HEK293 (cell line): ENCODE measurements around the gene CDH24.

Experiments used
- CTCF ChIA-PET: fragments of 350-600 bp; formaldehyde crosslinking; extraction: SDS; loops from one replicate; lab custom pipeline; 2021; ENCODE audit warnings: antibody characterized with exemption; lab: Yijun Ruan, JAX
- POLR2A ChIA-PET: fragments of 300-600 bp; formaldehyde crosslinking; extraction: SDS; loops from one replicate; lab custom pipeline; 2020; ENCODE audit warnings: antibody characterized with exemption, inconsistent platforms; lab: Yijun Ruan, JAX
- H3K27ac ChIP-seq: fragments of 200-500 bp; sonication (Bioruptor generic); 2 replicates; pipeline ENCODE4 v1.5.1; 2014; ENCODE audit warnings: low read depth, low read length, control low read depth, inconsistent platforms; ENCODE audit errors: extremely low read depth
- H3K36me3 ChIP-seq, 2 experiments: fragments of 200-500 bp in 1 of 2; sonication (Bioruptor generic) in 1 of 2; 1 replicate in 1 of 2; 2 replicates in 1 of 2; pipeline ENCODE4 v1.5.1; 2014 to 2017; ENCODE audit warnings: inconsistent platforms in 2 of 2, low read length in 2 of 2; ENCODE audit not compliant: control insufficient read depth in 2 of 2, insufficient read depth in 1 of 2
- H3K4me1 ChIP-seq: fragments of 200-500 bp; sonication (Bioruptor generic); 2 replicates; pipeline ENCODE4 v1.5.1; 2014; ENCODE audit warnings: mild to moderate bottlenecking, low read length, inconsistent platforms; ENCODE audit not compliant: control insufficient read depth, insufficient read depth
- H3K4me3 ChIP-seq: 2 replicates; pipeline ENCODE4 v1.5.1; 2011; ENCODE audit warnings: low read depth, mild to moderate bottlenecking, control low read depth, low read length, moderate library complexity
- H3K9me3 ChIP-seq: fragments of 200-500 bp; sonication (Bioruptor generic); 2 replicates; pipeline ENCODE4 v1.5.1; 2014; ENCODE audit warnings: low read depth, low read length, inconsistent platforms; ENCODE audit not compliant: control insufficient read depth, insufficient read depth
- ATF2 ChIP-seq: fragments of 450-650 bp; formaldehyde crosslinking; IDR thresholded peaks from 2 replicates; pipeline ENCODE4 v1.5.1; 2016; ENCODE audit warnings: missing biosample characterization, missing genetic modification characterization, low read depth
- FEZF1 ChIP-seq: fragments of 450-650 bp; formaldehyde crosslinking; IDR thresholded peaks from 2 replicates; pipeline ENCODE4 v1.5.1; 2016; ENCODE audit warnings: missing biosample characterization, missing genetic modification characterization
- KLF16 ChIP-seq: fragments of 450-650 bp; formaldehyde crosslinking; IDR thresholded peaks from 2 replicates; pipeline ENCODE4 v1.5.1; 2017; ENCODE audit warnings: missing biosample characterization, missing genetic modification characterization
- MYNN ChIP-seq: fragments of 450-650 bp; formaldehyde crosslinking; IDR thresholded peaks from 2 replicates; pipeline ENCODE4 v1.5.1; 2016; ENCODE audit warnings: missing biosample characterization, missing genetic modification characterization, borderline replicate concordance
- MZF1 ChIP-seq: fragments of 450-650 bp; formaldehyde crosslinking; IDR thresholded peaks from 2 replicates; pipeline ENCODE4 v1.5.1; 2017; ENCODE audit warnings: missing biosample characterization, missing genetic modification characterization, borderline replicate concordance
- SCRT2 ChIP-seq: fragments of 450-650 bp; formaldehyde crosslinking; IDR thresholded peaks from 2 replicates; pipeline ENCODE4 v1.5.1; 2016; ENCODE audit warnings: missing biosample characterization, missing genetic modification characterization
- SP2 ChIP-seq: fragments of 450-650 bp; formaldehyde crosslinking; IDR thresholded peaks from 2 replicates; pipeline ENCODE4 v1.5.1; 2016; ENCODE audit warnings: missing biosample characterization, missing genetic modification characterization
- ZBTB20 ChIP-seq: fragments of 450-650 bp; formaldehyde crosslinking; IDR thresholded peaks from 2 replicates; pipeline ENCODE4 v1.5.1; 2016; ENCODE audit warnings: missing biosample characterization, missing genetic modification characterization
- ZBTB48 ChIP-seq: fragments of 450-650 bp; formaldehyde crosslinking; IDR thresholded peaks from 2 replicates; pipeline ENCODE4 v1.5.1; 2016; ENCODE audit warnings: missing biosample characterization, missing genetic modification characterization
- ZIC2 ChIP-seq: fragments of 450-650 bp; formaldehyde crosslinking; IDR thresholded peaks from 2 replicates; pipeline ENCODE4 v1.5.1; 2016; ENCODE audit warnings: missing biosample characterization, missing genetic modification characterization
- ZNF221 ChIP-seq: fragments of 450-650 bp; formaldehyde crosslinking; IDR thresholded peaks from 2 replicates; pipeline ENCODE4 v1.5.1; 2017; ENCODE audit warnings: missing biosample characterization, missing genetic modification characterization, borderline replicate concordance
- ZNF248 ChIP-seq: fragments of 450-650 bp; formaldehyde crosslinking; IDR thresholded peaks from 2 replicates; pipeline ENCODE4 v1.5.1; 2017; ENCODE audit warnings: missing biosample characterization, missing genetic modification characterization
- ZNF302 ChIP-seq: fragments of 450-650 bp; formaldehyde crosslinking; IDR thresholded peaks from 2 replicates; pipeline ENCODE4 v1.5.1; 2016; ENCODE audit warnings: missing biosample characterization, missing genetic modification characterization, low read depth
- ZNF341 ChIP-seq: fragments of 450-650 bp; formaldehyde crosslinking; IDR thresholded peaks from 2 replicates; pipeline ENCODE4; 2016; ENCODE audit warnings: low read depth, missing biosample characterization, missing genetic modification characterization
- ZNF404 ChIP-seq: fragments of 450-650 bp; formaldehyde crosslinking; IDR thresholded peaks from 2 replicates; pipeline ENCODE4 v1.5.1; 2017; ENCODE audit warnings: missing biosample characterization, missing genetic modification characterization
- ZNF585B ChIP-seq: fragments of 450-650 bp; formaldehyde crosslinking; IDR thresholded peaks from 2 replicates; pipeline ENCODE4 v1.5.1; 2016; ENCODE audit warnings: missing biosample characterization, missing genetic modification characterization
- ZNF658 ChIP-seq: fragments of 450-650 bp; formaldehyde crosslinking; IDR thresholded peaks from 2 replicates; pipeline ENCODE4; 2016; ENCODE audit warnings: missing biosample characterization, missing genetic modification characterization
- ZNF830 ChIP-seq: fragments of 450-650 bp; IDR thresholded peaks from 2 replicates; pipeline ENCODE4 v1.5.0; 2018; ENCODE audit warnings: missing biosample characterization, missing genetic modification characterization, low read depth, mild to moderate bottlenecking, moderate library complexity
- TF ChIP-seq, protein P1 (sequence below): fragments of 450-650 bp; formaldehyde crosslinking; IDR thresholded peaks from 2 replicates; pipeline ENCODE4 v1.5.1; 2016; ENCODE audit warnings: missing biosample characterization, missing genetic modification characterization
- TF ChIP-seq, protein P2 (sequence below): fragments of 450-650 bp; formaldehyde crosslinking; IDR thresholded peaks from 2 replicates; pipeline ENCODE4 v1.5.1; 2016; ENCODE audit warnings: missing biosample characterization, missing genetic modification characterization

Gene CDH24

GRCh38 chr14:23053426-23053825 lies 3.9 kb downstream of the CDH24 start:
- Histone ChIP-seq H3K27ac (no peak overlapping the region), H3K4me3 (no peak overlapping the region), H3K36me3 (peaks cover 0 to 60% of the 10 kb centered on the region in 2 experiments; a peak in 1 of 3 replicates), H3K4me1 (peaks cover 4% of the 10 kb centered on the region; the same call in 1 of the 2 replicates), H3K9me3 (no peaks in the 10 kb centered on the region)
- ChIA-PET CTCF (interaction anchor here (0.9 to 16.2 kb wide), 3 partner anchors 24 to 81 kb away, joined by 3 to 469 read pairs (median 23); partner anchors contain the start of gene AJUBA), POLR2A (interaction anchor here (0.8 kb wide), 1 partner anchor 58 kb away, joined by 5 read pairs; no protein-coding TSS in a partner anchor)
- TF ChIP-seq, protein P1, sequence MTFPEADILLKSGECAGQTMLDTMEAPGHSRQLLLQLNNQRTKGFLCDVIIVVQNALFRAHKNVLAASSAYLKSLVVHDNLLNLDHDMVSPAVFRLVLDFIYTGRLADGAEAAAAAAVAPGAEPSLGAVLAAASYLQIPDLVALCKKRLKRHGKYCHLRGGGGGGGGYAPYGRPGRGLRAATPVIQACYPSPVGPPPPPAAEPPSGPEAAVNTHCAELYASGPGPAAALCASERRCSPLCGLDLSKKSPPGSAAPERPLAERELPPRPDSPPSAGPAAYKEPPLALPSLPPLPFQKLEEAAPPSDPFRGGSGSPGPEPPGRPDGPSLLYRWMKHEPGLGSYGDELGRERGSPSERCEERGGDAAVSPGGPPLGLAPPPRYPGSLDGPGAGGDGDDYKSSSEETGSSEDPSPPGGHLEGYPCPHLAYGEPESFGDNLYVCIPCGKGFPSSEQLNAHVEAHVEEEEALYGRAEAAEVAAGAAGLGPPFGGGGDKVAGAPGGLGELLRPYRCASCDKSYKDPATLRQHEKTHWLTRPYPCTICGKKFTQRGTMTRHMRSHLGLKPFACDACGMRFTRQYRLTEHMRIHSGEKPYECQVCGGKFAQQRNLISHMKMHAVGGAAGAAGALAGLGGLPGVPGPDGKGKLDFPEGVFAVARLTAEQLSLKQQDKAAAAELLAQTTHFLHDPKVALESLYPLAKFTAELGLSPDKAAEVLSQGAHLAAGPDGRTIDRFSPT (tag by site-specific recombination): no peak
- TF ChIP-seq ZNF302 (tag by site-specific recombination) (no peak), MZF1 (tag by site-specific recombination) (no peak), ZNF585B (tag by site-specific recombination) (no peak), ZNF830 (tag by site-specific recombination) (no peak), ZIC2 (tag by site-specific recombination) (no peak), ZNF221 (tag by site-specific recombination) (no peak), SCRT2 (tag by site-specific recombination) (no peak), FEZF1 (tag by site-specific recombination) (no peak), ZNF248 (tag by site-specific recombination) (no peak), MYNN (no peak), ZNF658 (no peak), ZNF404 (no peak), ZBTB48 (tag by site-specific recombination) (no peak)
- TF ChIP-seq, protein P2, sequence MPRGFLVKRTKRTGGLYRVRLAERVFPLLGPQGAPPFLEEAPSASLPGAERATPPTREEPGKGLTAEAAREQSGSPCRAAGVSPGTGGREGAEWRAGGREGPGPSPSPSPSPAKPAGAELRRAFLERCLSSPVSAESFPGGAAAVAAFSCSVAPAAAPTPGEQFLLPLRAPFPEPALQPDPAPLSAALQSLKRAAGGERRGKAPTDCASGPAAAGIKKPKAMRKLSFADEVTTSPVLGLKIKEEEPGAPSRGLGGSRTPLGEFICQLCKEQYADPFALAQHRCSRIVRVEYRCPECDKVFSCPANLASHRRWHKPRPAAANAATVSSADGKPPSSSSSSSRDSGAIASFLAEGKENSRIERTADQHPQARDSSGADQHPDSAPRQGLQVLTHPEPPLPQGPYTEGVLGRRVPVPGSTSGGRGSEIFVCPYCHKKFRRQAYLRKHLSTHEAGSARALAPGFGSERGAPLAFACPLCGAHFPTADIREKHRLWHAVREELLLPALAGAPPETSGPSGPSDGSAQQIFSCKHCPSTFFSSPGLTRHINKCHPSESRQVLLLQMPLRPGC (tag by site-specific recombination): no peak

DNA sequence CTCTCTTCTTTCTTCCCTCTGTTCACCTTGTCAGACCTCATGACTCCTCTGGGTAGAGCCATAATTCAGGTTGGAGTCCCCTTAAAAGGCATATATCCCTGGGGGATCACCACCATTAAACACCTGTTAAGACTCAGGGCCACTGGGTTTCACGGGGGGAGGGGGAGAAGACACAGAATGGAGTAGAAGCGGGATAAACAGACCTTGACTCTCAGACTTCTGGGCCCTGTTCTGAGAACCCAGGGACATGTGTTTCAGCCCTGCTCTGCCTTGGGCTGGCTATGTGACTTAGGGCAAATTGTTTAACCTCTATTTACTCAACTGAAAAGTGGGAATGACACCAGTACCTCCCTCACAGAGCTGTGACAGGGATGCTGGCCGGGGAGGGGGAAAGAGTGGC lies 4.6 kb downstream of the CDH24 start:
- H3K4me3 ChIP-seq: no peak overlapping the region
- POLR2A ChIA-PET: no interaction called here
- H3K4me1 ChIP-seq: peaks cover 4% of the 10 kb centered on the region; the same call in 1 of the 2 replicates
- TF ChIP-seq ZNF341 (peak; percentile 78), KLF16 (tag by site-specific recombination) (no peak), ATF2 (tag by site-specific recombination) (no peak), ZBTB20 (peak; percentile 88), SP2 (tag by site-specific recombination) (peak; percentile 17; the same call in 1 of the 2 replicates)
- CTCF ChIA-PET: interaction anchor here (4.8 to 16.2 kb wide), 2 partner anchors 64 to 80 kb away, joined by 23 to 469 read pairs; partner anchors contain the start of gene AJUBA
- no peaks in the 10 kb centered on the region for H3K9me3 ChIP-seq
- H3K27ac ChIP-seq: no peak overlapping the region
- peaks cover 0 to 62% of the 10 kb centered on the region in 2 experiments; a peak in 1 of 3 replicates for H3K36me3 ChIP-seq
